HG02642 (cell line): ENCODE measurements around the gene BST2.

ENCODE experiments used
- ATAC-seq: cut with Tn5 transposase; IDR thresholded peaks from one replicate; pipeline ENCODE4 v1.9.1; 2021; ENCODE audit warnings: mild to moderate bottlenecking; ENCODE audit not compliant: unreplicated experiment, poor library complexity

BST2 gene, protein sequence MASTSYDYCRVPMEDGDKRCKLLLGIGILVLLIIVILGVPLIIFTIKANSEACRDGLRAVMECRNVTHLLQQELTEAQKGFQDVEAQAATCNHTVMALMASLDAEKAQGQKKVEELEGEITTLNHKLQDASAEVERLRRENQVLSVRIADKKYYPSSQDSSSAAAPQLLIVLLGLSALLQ

DNA sequence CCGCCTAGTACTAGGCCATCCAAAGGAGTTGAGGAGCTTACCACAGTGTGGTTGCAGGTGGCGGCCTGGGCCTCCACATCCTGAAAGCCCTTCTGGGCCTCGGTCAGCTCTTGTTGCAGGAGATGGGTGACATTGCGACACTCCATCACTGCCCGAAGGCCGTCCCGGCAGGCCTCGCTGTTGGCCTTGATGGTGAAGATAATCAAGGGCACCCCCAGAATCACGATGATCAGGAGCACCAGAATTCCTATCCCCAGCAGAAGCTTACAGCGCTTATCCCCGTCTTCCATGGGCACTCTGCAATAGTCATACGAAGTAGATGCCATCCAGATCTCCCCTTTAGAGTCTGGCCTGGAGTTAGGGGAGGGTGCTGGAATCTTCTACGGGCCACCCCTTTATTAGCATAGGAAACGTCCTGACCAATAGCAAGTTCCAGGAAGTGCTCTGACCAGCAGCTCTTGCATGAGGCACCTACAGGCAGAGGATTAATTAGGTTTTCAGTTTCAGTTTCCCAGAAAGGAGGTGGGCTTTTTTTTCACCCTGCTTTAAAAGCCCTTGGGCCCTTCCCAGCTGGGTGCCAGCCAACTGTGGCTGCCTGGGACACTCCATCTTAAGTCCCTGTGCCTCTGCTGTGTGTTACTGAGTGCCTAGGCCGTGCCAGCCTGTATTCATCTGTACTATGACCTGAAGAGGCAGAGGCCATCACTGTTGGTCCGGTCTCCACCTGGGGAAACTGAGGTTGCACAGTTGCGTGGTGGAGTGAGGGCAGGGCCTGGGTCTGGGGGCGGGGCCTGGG lies at the start of gene BST2:
Gene BST2, minus strand, starts transcription at position 381 of the 796 bp plus-strand sequence. Its CDS starts 55 bp downstream, at position 326.
- ATAC-seq = peak; percentile 76

DNA sequence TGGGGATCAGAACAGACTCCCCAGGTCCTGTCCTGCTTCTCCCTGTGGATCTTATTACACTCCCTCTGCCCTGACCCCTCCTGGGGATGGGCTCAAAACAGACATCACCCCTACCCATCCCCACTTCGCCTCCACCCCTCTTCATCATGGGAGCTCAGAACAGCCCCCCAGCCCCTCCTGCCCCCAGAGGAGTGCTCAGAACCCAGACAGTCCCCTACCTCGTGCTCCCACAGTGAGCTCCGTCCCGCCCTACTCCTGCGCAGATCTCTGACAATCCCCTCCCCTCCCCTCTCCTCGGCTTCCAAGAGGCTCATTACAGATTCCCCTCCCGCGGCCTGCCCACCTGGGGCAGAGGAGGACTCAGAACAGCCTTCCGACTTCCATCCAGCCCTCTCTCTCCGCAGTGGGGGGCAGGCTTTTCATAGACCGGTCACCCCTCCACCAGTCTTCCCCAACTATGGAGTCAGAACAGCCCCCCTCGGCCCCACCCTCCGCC lies 49.2 kb upstream of the BST2 start:
- ATAC-seq = no peak

DNA sequence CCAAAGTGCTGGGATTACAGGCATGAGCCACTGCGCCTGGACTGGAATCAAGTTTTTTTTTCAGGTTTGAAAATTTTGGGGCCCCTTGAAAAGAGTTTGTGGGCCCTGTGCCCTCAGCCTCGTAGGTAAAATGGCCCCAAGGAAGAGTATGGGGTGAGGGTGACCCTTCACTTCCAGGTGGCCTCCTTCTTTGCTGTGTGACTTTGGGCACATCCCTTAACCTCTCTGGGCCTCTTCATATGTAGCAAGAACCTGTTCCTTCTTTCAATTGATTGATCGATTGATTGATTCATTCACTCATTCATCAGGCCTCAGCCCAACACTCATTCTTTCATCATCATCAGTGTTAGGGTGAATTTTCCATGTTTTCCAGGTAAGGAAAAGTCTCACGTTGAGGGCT lies 46.4 kb upstream of the BST2 start:
- ATAC-seq = no peak

DNA sequence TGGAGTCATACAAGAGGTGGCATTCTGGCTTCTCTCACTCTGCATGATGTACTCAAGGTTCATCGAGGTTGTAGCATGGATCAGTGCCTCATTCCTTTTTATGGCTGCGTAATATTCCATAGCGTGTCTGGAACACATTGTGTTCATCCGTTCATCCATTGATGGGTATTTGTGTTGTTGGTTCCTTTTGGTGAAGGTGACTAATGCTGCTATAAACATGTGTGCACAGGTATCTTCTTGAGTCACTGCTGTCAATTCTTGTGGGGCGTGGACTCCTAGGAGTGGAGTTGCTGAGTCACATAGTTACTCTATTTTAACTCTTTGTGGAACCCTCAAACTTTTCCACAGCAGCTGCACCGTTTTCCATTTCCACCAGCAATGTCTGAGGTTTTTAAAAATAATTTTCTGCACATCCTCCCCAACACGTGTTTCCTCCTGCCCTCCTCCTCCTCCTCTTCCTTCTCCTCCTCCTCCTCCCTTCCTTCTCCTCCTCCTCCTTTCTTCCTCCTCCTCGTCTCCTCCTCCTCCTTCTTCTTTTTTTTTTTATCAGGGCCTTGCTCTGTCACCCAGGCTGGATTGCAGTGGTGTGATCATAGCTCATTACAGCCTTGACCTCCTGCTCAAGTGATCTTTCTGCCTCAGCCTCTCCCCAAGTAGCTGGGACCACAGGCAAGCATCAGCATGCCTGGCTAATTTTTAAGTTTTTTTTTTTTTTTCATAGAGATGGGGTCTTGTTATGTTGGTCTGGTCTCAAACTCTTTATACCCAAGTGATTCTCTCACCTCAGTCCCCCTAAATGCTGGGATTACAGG lies 45.0 kb upstream of the BST2 start:
- no peak for ATAC-seq

DNA sequence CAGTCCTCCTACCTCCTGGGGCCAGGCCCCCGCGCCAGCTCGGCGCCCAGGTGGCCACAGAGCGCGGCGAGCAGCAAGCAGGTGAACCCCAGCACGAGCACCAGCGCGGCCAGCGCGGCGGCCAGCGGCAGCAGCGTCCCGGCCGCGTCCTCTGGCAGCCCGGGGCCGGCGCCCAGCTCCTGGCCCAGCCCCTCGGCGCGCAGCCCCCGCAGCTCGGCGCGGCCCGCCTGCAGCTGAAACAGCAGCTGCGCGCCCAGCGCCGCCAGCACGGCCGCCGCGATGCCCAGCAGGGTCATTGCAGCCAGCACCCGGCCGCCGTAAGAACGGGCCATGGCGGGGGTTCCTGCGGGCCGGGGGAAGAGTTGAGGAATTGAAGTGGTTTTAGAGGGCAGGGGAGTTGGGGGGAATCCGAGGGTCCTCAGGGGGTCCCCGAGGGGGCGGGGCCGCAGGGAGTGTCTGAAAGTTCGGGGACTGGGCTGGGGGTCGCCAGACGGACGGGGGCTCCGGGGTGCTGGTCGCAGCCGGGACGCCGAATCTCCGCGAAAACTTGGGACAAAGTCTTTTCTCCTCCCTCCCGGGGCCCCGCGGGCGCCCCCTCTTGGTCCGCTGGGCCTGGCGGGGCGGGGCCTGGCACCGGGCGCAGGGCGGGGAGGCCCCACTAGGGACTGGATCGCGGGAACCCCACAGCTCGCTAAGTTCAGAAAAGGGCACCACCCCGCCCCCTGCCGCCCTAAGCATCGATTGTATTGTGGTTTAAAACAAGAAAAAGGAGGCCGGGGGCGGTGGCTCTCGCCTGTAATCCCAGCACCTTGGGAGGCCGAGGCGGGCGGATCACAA lies 42.9 kb upstream of the BST2 start, which contains the start of gene TMEM221:
Gene TMEM221, minus strand, starts transcription at position 538 of the 837 bp plus-strand sequence. Its CDS starts 206 bp downstream, at position 332.
- no peak for ATAC-seq

DNA sequence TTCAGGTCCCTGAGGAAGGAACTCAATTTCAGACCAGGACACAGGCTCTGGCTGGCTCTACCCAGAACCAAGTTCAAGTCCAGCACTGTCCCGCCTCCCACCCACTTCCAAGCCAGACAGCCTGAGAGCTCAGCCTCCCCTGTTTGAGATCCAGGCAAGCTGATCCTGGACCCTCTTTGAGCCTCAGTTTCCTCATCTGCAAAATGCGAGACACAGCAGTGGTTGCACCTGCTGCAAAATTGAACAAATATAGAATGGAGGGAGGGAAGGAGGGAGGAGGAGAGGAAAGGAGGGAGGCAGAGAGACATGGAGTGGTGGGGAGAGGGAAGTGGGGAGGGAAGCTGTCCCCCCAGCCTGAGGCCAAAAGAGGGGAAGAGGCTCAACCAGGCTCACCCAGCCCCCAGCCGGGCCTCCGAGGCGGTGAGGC lies 42.3 kb upstream of the BST2 start:
- no peak for ATAC-seq

DNA sequence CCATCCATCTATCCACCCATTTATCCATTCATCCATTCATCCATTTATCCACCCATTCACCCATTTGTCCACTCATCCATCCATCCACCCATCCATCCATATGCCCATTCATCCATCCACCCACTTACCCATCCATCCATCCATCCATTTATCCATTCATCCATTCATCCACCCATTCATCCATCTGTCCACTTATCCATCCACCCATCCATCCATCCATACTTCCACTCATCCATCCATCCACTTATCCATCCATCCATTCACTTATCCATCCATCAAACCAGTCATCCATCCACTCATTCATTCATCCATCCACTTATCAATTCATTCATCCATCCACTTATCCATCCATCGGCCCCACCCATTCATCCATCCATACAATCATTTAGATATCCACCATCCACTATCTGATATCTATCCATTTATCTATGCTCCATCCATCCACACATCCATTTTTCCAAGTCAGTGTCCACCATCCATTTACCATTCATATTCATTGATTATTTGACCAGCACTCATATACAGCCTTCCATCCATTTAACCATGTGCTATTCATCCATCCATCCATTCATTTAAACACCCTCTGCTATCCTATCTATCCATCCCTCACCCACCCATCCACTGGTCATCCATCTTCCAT lies 40.2 kb upstream of the BST2 start:
- no peak for ATAC-seq

DNA sequence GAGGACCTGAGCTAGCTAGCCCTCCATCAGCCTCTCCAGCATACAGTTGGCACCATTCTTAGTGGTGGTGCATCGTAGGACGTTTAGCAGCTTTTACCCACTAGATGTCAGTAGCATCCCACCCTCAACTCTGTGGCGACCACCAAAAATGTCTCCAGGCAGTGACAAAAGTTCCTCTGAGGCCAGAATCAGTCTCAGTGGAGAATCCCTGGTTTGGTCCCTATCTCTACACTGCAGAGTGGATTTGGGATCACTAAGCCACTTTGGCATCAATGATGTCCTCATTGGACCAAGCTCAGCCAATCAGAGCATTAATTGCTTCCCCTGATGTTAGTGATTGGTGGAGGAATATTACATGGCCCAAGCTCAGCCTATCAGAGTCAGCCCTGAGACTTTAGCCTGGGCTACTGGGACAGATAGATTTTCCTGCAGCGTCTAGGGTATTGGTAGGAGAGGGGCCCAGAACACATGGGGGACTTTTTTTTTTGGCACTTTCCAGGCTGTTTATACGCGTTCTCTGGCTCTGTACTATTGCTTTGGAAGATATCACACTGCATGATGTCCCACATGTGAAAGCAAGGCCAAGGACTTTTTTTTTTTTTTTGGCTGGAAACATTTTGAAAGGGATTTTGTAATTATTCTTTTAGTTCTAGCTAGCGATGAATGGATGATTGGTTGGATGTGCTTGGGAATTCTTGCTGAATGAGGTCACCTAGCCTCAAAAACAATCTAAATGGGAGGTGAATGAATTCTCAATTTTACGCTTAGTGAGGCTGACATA lies 36.0 kb upstream of the BST2 start:
- ATAC-seq = no peak

DNA sequence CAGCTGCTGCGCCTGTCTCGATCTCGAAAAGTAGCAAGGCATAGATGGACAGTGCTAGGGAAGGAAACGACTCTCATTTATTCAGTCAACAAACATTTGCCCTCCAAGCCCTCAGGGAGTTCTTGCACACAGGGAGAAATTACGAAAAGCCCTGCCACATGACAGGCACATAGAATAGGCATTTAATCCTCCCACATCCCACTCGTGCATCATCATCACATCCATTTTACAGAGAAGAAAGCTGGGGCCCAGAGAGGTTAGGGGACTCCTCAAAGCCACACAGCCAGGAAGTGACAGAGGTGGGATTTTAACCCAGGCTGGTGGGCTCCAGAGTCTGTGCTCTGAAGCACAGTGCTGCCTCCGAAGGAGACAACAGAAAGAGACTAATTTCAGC lies 31.4 kb upstream of the BST2 start:
- no peak for ATAC-seq

DNA sequence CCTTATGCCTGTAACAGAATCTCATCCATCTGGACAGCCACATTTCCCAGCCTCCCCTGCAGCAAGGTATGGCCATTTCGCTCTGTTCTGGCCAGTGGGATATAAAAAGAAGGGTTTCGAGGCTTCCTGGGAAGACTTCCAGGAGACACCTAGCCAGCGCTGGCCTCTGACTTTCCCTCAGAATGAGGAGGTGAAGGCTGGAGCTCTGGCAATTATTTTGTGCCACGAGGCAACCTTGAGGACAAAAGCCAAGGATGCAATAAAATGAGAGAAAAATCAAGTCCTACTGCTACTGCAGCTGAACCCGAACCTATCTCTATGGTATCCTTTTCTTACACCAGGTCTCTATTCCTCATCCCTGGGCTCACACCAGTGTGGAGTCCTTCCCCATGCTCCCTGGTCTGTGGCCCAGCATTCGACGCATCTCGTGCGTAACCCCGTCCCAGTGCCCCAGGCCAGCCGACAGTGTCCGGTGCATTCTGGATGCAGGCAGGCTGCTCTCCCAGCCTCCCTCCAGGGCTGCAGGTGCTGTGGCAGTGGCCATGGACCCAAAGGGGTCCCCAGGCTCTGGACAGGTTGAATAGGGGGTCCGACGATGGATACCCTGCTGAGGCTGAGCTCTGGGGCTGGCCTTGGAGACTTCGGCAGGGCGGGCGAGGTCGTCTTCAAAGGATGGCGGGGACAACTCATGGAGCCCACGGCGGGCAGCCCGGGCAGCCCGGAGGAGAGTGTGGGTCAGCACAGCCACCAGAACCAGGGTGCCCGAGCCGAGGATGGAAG lies 30.9 kb upstream of the BST2 start:
- ATAC-seq = no peak

DNA sequence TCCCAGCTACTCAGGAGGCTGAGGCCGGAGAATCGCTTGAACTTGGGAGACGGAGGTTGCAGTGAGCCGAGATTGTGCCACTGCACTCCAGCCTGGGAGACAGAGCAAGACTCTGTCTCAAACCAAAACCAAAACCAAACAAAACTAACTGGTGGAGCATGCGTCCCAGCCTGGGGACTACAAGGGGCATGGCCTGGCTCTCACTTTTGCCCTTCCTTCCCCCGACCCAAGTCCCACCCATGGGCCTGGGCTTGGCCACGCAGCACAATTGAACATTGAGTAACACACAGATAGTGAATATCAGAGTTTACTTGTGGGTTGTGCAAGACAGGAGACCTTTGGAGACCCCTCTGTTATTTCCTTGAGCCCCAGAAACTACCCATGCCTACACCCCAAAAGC lies 29.8 kb upstream of the BST2 start:
- ATAC-seq = no peak

DNA sequence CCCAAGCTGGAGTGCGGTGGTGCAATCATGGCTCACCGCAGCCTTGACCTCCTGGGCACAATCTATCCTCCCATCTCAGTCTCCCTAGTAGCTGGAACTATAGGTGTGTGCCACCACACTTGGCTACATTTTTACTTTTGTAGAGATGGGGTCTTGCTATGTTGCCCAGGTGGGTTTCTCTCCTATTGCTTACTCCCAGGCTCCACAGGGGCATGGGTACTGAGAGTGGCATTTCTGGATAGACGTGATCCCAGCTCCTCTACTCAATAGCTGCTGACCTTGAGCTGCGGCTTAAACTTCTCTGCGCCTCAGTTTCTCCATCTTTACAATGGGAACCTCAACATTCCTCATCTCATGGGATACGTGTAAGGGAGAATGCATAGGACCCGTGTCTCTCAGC lies 26.0 kb upstream of the BST2 start:
- ATAC-seq = no peak

DNA sequence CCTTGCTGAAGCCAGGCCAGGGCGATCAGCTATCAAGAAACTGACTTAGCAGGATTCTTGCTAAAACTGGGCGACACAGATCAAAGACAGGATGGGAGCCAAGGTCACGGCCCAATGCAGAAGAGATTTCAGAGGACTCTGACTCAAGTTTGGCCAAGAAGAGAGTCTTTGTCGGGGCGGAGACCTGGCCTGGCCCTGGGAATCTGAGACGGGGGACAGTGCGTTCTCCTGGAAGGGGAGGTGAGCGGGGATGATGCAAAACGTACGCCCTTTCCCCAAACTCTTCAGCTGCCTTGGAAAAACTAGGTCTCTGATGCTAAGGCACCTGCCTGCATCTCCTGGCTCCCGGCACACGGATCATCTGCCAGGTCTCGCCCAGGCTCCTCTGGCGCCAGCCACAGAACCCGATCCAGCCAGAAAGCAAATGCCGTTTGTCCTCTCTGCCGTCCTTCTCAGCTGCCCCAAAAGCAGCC lies 24.2 kb upstream of the BST2 start:
- ATAC-seq = no peak

DNA sequence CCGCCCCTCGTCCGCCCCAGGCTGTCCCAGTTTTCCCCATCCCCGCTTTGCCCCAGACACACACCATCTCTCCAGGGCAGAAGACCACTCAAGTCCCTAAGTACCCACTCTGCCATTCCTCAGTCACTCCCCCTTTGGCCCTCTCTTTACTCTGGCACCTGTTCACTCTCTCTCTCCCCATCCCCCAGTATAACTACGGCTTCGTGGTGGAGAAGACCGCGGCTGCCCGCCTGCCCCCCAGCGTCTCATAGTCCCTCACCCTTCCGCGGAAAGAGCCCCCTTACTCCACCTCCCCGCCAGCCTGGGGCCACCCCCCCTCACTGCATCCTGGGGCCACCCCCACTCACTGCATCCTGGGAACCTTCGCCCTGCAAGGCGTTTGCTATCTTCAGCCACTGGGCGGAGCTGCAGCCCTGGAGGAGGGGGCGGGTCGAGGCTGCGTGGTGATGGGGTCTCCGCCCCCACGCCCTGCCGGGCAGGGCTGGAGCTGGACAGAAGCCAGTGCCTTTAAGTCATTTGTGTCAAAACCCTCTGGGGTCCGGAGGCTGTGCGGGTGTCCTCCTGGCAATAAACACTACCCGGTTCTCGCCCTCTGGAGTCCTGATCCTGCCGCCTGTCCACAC lies 19.4 kb upstream of the BST2 start:
- no peak for ATAC-seq

DNA sequence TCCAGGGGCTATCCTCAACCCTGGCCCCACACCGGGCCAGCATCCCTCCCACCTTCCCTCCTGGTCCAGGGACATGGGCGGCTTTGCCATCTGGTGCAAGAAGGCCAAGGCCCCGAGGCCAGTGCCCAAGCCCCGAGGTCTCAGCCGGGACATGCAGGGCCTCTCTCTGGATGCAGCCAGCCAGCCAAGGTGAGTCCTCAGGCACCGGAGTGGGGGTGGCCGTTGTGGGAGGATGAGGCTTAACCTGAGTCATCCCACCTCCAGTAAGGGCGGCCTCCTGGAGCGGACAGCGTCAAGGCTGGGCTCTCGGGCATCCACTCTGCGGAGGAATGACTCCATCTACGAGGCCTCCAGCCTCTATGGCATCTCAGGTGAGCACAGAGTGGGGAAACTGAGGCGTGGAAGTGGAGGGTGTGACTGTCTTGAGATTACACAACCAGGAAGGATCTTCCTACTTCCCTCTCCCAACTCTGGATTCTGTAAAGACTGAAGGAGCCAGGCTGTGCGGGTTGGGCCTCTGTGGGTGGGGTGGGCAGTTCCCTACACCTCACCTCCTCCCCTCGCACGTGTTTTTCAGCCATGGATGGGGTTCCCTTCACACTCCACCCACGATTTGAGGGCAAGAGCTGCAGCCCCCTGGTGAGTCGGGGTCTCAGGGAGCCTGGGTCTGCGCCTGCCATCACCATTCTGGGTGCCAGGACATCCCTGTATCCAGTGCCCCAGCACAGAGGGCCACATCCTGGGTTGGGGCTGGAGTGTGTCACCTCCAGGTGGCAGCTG lies 18.2 kb upstream of the BST2 start:
- no peak for ATAC-seq

DNA sequence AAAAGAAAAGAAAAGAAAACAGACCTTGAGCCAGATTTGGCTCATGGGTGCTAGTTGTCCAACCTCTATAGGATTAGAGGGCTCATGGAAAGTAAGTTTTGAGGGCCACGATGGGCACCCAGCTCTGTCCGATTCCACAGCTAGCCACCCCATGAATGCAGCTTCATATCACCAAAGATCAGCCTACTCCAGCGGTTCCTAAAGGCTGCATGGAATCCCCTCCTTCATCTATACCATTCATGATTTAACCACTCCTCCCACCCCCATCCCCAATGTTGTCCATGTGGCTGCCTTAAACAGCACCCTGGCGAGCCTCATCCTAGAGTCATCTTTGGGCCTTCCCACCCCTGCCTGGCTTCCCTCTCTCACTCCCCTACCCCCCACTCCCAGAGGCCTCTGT lies 16.5 kb upstream of the BST2 start:
- no peak for ATAC-seq

DNA sequence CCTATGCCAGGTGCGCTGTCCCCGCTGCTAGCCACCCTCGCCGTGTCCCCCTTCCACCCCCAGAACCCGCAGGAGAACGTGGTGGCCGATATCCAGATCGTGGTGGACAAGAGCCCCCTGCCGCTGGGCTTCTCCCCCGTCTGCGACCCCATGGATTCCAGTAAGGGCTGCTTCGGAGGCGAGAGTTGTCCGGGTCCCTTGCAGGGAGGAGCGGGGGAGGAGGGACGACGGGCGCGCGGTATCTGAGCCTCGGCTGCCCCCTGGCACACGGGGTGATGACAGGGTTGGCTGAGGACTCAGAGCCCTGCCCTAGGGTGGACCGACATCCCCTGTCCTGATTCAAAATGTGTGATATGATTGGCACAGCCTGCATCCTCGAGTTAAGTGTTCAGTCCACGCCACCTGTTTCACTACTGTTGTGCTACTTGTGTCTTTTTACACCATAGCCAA lies 15.1 kb upstream of the BST2 start:
- ATAC-seq = peak; percentile 12
